AG10803 (cell line): ENCODE measurements around the gene ZNF74.
A peak's percentile ranks its signal among the peaks of the same experiment; 100 is the strongest.
"Not testable (repeated sequence)": the region's sequence is repeated elsewhere in the genome, so short reads cannot be mapped to it uniquely, and the experiment has no call there.

Source experiments
- DNase-seq: peaks from one replicate; pipeline ENCODE4 v3.0.0; 2010; ENCODE audit warnings: low read depth
- H3K4me3 ChIP-seq: 2 replicates; pipeline ENCODE4 v1.5.1; 2011; ENCODE audit warnings: mild to moderate bottlenecking, low read length, control low read depth
- CTCF ChIP-seq: conservative IDR thresholded peaks from 2 replicates; pipeline ENCODE4 v1.5.1; 2011; ENCODE audit warnings: mild to moderate bottlenecking, low read length, control low read depth, inconsistent platforms

ZNF74 gene

GRCh38 chr22:20414059-20414440 lies 20.1 kb downstream of the ZNF74 start:
- DNase-seq: no peak
- H3K4me3 ChIP-seq: no peak overlapping the region
- TF ChIP-seq CTCF: no peak

GRCh38 chr22:20414450-20414849 lies 20.5 kb downstream of the ZNF74 start:
- no peak overlapping the region for H3K4me3 ChIP-seq
- no peak for DNase-seq

GRCh38 chr22:20415241-20415640 lies 21.3 kb downstream of the ZNF74 start:
- DNase-seq, H3K4me3 ChIP-seq: not testable (repeated sequence)

More at GRCh38 chr22:20414450-20414849, 20.5 kb downstream of the ZNF74 start:
- TF ChIP-seq CTCF: no peak

GRCh38 chr22:20415699-20416098 lies 21.7 kb downstream of the ZNF74 start:
- DNase-seq, H3K4me3 ChIP-seq: not testable (repeated sequence)

GRCh38 chr22:20418211-20418788 lies 24.3 kb downstream of the ZNF74 start:
- peak; percentile 89 for TF ChIP-seq CTCF
- DNase-seq: peak; percentile 89
- peak overlapping the region; percentile 58 for H3K4me3 ChIP-seq

- no peak overlapping the region for H3K4me3 ChIP-seq
- TF ChIP-seq CTCF: no peak
- DNase-seq: no peak
Measured at GRCh38 chr22:20419664-20419951, 25.7 kb downstream of the ZNF74 start.

GRCh38 chr22:20420157-20420842 lies 26.3 kb downstream of the ZNF74 start:
- TF ChIP-seq CTCF: no peak
- no peak for DNase-seq
- H3K4me3 ChIP-seq: no peak overlapping the region

GRCh38 chr22:20421507-20421874 lies 27.5 kb downstream of the ZNF74 start:
- H3K4me3 ChIP-seq: no peak overlapping the region
- no peak for DNase-seq
- TF ChIP-seq CTCF: no peak
